Stimulated activated naive CD8-positive, alpha-beta T cell treated with anti-CD3 and anti-CD28 coated beads, Interleukin-15, amount 100 ng/mL, for 72 hours (primary cell): Measurements from ENCODE around the gene LARGE1.

Experiments
- ATAC-seq: fragments of 150-1000 bp; cut with Tn5 transposase; 2 replicates; pipeline ENCODE4 v1.10.0; 2021; ENCODE audit warnings: mild to moderate bottlenecking, moderate library complexity
- DNase-seq, 2 donors: peaks; one replicate each; pipeline ENCODE4 v3.0.0; 2021 to 2022
- H3K27ac Mint-ChIP-seq, 2 donors: one replicate each; pipeline ENCODE4 v1.8.0; 2022; ENCODE audit warnings: mild to moderate bottlenecking in 2 of 2, mixed read lengths in 2 of 2, moderate library complexity in 2 of 2
- H3K27me3 Mint-ChIP-seq: one replicate; pipeline ENCODE4 v1.8.0; 2022; ENCODE audit warnings: mixed read lengths
- H3K4me1 Mint-ChIP-seq: one replicate; pipeline ENCODE4 v1.8.0; 2022; ENCODE audit warnings: mild to moderate bottlenecking, mixed read lengths
- H3K4me3 Mint-ChIP-seq, 2 donors: one replicate each; pipeline ENCODE4 v1.8.0; 2022; ENCODE audit warnings: mild to moderate bottlenecking in 2 of 2, mixed read lengths in 2 of 2, moderate library complexity in 1 of 2
- H3K9me3 Mint-ChIP-seq, 2 donors: one replicate each; pipeline ENCODE4 v1.8.0; 2022; ENCODE audit warnings: mixed read lengths in 2 of 2

LARGE1 gene

GRCh38 chr22:33455036-33455435 lies 465.2 kb downstream of the LARGE1 start:
- no peak for ATAC-seq
- Mint-ChIP-seq H3K4me1 (no peaks in the 10 kb centered on the region), H3K9me3 (no peaks in the 10 kb centered on the region), H3K27ac (no peak overlapping the region), H3K27me3 (no peaks in the 10 kb centered on the region), H3K4me3 (no peak overlapping the region)
- DNase-seq, result no peak

- no peaks in the 10 kb centered on the region for H3K4me1 Mint-ChIP-seq
- no peak for DNase-seq
- no peak overlapping the region for H3K27ac Mint-ChIP-seq
- ATAC-seq, result no peak
- no peak overlapping the region for H3K4me3 Mint-ChIP-seq
- no peaks in the 10 kb centered on the region for H3K27me3 Mint-ChIP-seq
- H3K9me3 Mint-ChIP-seq, result no peaks in the 10 kb centered on the region
Observed at GRCh38 chr22:33451866-33452469, 468.3 kb downstream of the LARGE1 start.

GRCh38 chr22:33450756-33451155 lies 469.5 kb downstream of the LARGE1 start:
- no peaks in the 10 kb centered on the region for H3K9me3 Mint-ChIP-seq
- no peak for ATAC-seq
- H3K4me3 Mint-ChIP-seq, result no peak overlapping the region
- no peaks in the 10 kb centered on the region for H3K27me3 Mint-ChIP-seq
- no peaks in the 10 kb centered on the region for H3K4me1 Mint-ChIP-seq
- no peak for DNase-seq
- H3K27ac Mint-ChIP-seq, result no peak overlapping the region

GRCh38 chr22:33447733-33448132 lies 472.5 kb downstream of the LARGE1 start:
- ATAC-seq (no peak), DNase-seq (no peak)
- no peaks in the 10 kb centered on the region for H3K9me3 Mint-ChIP-seq
- no peak overlapping the region for H3K27ac Mint-ChIP-seq
- H3K4me1 Mint-ChIP-seq, result no peaks in the 10 kb centered on the region
- no peak overlapping the region for H3K4me3 Mint-ChIP-seq
- no peaks in the 10 kb centered on the region for H3K27me3 Mint-ChIP-seq

- H3K4me1 Mint-ChIP-seq, result no peaks in the 10 kb centered on the region
- no peak overlapping the region for H3K4me3 Mint-ChIP-seq
- no peak for DNase-seq
- H3K27me3 Mint-ChIP-seq, result no peaks in the 10 kb centered on the region
- H3K9me3 Mint-ChIP-seq, result peaks cover 0 to 10% of the 10 kb centered on the region in 2 donors
- no peak for ATAC-seq
- H3K27ac Mint-ChIP-seq, result no peak overlapping the region
Observed at GRCh38 chr22:33443683-33444082, 476.6 kb downstream of the LARGE1 start.

GRCh38 chr22:33440756-33441155 lies 479.5 kb downstream of the LARGE1 start:
- H3K9me3 Mint-ChIP-seq, result peaks cover 0 to 10% of the 10 kb centered on the region in 2 donors
- no peaks in the 10 kb centered on the region for H3K4me1 Mint-ChIP-seq
- no peak overlapping the region for H3K27ac Mint-ChIP-seq
- H3K27me3 Mint-ChIP-seq, result no peaks in the 10 kb centered on the region
- no peak for ATAC-seq
- H3K4me3 Mint-ChIP-seq, result no peak overlapping the region
- no peak for DNase-seq

- H3K27ac Mint-ChIP-seq, result peak overlapping the region in 1 of 2 donors; percentile 57
Observed at GRCh38 chr22:33438273-33438672, 482.0 kb downstream of the LARGE1 start.

GRCh38 chr22:33431300-33431699 lies 489.0 kb downstream of the LARGE1 start:
- DNase-seq (no peak), ATAC-seq (no peak)
- H3K27ac Mint-ChIP-seq, result no peak overlapping the region
- H3K27me3 Mint-ChIP-seq, result no peaks in the 10 kb centered on the region
- no peak overlapping the region for H3K4me3 Mint-ChIP-seq
- peaks cover 0 to 8% of the 10 kb centered on the region in 2 donors for H3K9me3 Mint-ChIP-seq
- H3K4me1 Mint-ChIP-seq, result no peaks in the 10 kb centered on the region

More at GRCh38 chr22:33438273-33438672, 482.0 kb downstream of the LARGE1 start:
- no peak for ATAC-seq
- Mint-ChIP-seq H3K9me3 (peaks cover 0 to 10% of the 10 kb centered on the region in 2 donors), H3K27me3 (no peaks in the 10 kb centered on the region), H3K4me3 (no peak overlapping the region), H3K4me1 (no peaks in the 10 kb centered on the region)
- no peak for DNase-seq

GRCh38 chr22:33429281-33429680 lies 491.0 kb downstream of the LARGE1 start:
- ATAC-seq (no peak), DNase-seq (no peak)
- Mint-ChIP-seq H3K4me3 (no peak overlapping the region), H3K9me3 (peaks cover 0 to 8% of the 10 kb centered on the region in 2 donors), H3K27me3 (no peaks in the 10 kb centered on the region), H3K4me1 (no peaks in the 10 kb centered on the region), H3K27ac (no peak overlapping the region)

GRCh38 chr22:33427461-33427860 lies 492.8 kb downstream of the LARGE1 start:
- Mint-ChIP-seq H3K9me3 (peaks cover 0 to 8% of the 10 kb centered on the region in 2 donors), H3K4me1 (no peaks in the 10 kb centered on the region), H3K27ac (no peak overlapping the region), H3K27me3 (no peaks in the 10 kb centered on the region), H3K4me3 (no peak overlapping the region)
- ATAC-seq (no peak), DNase-seq (no peak)

- H3K4me1 Mint-ChIP-seq, result no peaks in the 10 kb centered on the region
- DNase-seq, result no peak
- ATAC-seq, result no peak
- no peaks in the 10 kb centered on the region for H3K27me3 Mint-ChIP-seq
- H3K9me3 Mint-ChIP-seq, result peaks cover 0 to 8% of the 10 kb centered on the region in 2 donors
- H3K4me3 Mint-ChIP-seq, result no peak overlapping the region
- H3K27ac Mint-ChIP-seq, result no peak overlapping the region
Observed at GRCh38 chr22:33426451-33426850, 493.8 kb downstream of the LARGE1 start.

- no peak for ATAC-seq
- H3K27ac Mint-ChIP-seq, result no peak overlapping the region
- H3K27me3 Mint-ChIP-seq, result no peaks in the 10 kb centered on the region
- H3K9me3 Mint-ChIP-seq, result peaks cover 5 to 30% of the 10 kb centered on the region in 2 donors
- DNase-seq, result no peak
- no peaks in the 10 kb centered on the region for H3K4me1 Mint-ChIP-seq
- no peak overlapping the region for H3K4me3 Mint-ChIP-seq
Observed at GRCh38 chr22:33421859-33422258, 498.4 kb downstream of the LARGE1 start.

- Mint-ChIP-seq H3K27ac (peak overlapping the region in 1 of 2 donors; percentile 28), H3K27me3 (no peaks in the 10 kb centered on the region), H3K4me1 (no peaks in the 10 kb centered on the region), H3K4me3 (no peak overlapping the region), H3K9me3 (peaks cover 5 to 41% of the 10 kb centered on the region in 2 donors)
- DNase-seq, result no peak
- ATAC-seq, result no peak
Observed at GRCh38 chr22:33418484-33418883, 501.8 kb downstream of the LARGE1 start.

GRCh38 chr22:33415401-33415800 lies 504.9 kb downstream of the LARGE1 start:
- ATAC-seq (no peak), DNase-seq (no peak)
- no peak overlapping the region for H3K27ac Mint-ChIP-seq
- H3K4me3 Mint-ChIP-seq, result no peak overlapping the region
- no peaks in the 10 kb centered on the region for H3K4me1 Mint-ChIP-seq
- H3K27me3 Mint-ChIP-seq, result no peaks in the 10 kb centered on the region
- H3K9me3 Mint-ChIP-seq, result peaks cover 5 to 39% of the 10 kb centered on the region in 2 donors

GRCh38 chr22:33409079-33409478 lies 511.2 kb downstream of the LARGE1 start:
- Mint-ChIP-seq H3K4me1 (no peaks in the 10 kb centered on the region), H3K27ac (no peak overlapping the region), H3K4me3 (no peak overlapping the region), H3K9me3 (no peaks in the 10 kb centered on the region), H3K27me3 (no peaks in the 10 kb centered on the region)
- ATAC-seq (no peak), DNase-seq (no peak)

- H3K27ac Mint-ChIP-seq, result no peak overlapping the region
- H3K4me1 Mint-ChIP-seq, result no peaks in the 10 kb centered on the region
- H3K27me3 Mint-ChIP-seq, result no peaks in the 10 kb centered on the region
- no peak for ATAC-seq
- DNase-seq, result no peak
- no peaks in the 10 kb centered on the region for H3K9me3 Mint-ChIP-seq
- no peak overlapping the region for H3K4me3 Mint-ChIP-seq
Observed at GRCh38 chr22:33405194-33405593, 515.1 kb downstream of the LARGE1 start.

- no peak for DNase-seq
- no peaks in the 10 kb centered on the region for H3K9me3 Mint-ChIP-seq
- ATAC-seq, result no peak
- no peak overlapping the region for H3K27ac Mint-ChIP-seq
- H3K4me1 Mint-ChIP-seq, result no peaks in the 10 kb centered on the region
- H3K4me3 Mint-ChIP-seq, result no peak overlapping the region
- no peaks in the 10 kb centered on the region for H3K27me3 Mint-ChIP-seq
Observed at GRCh38 chr22:33404723-33405122, 515.6 kb downstream of the LARGE1 start.
